Erythroblast (primary cell): ENCODE results near the gene CHD9NB.

Experiments
- GATA1 ChIP-seq: IDR thresholded peaks from 2 replicates; pipeline ENCODE4 v1.6.1; 2011; ENCODE audit warnings: low read depth, mild to moderate bottlenecking, control low read depth, low read length, moderate library complexity
- POLR2A ChIP-seq: IDR thresholded peaks from 2 replicates; pipeline ENCODE4 v1.6.1; 2011; ENCODE audit warnings: mild to moderate bottlenecking, low read length

DNA sequence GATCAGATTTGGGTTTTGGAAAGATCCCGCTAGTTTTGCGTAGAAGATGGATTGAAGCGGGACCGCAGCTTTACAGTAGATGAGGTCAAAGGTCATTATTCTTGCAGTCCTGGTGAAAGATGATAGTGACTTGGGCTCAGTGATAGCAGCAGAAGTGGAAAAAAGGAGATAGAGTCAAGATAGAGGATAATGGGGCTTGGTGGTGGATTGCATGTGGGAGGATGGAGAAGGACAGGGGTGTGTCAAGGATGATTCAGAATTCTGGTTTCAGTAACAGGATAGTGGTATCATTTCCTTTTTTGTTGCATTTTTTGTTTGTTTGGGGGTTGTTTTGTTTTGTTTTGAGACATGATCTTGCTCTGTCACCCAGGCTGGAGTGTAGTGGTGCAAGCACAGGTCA is 28.7 kb downstream of the CHD9NB start:
- TF ChIP-seq POLR2A (no peak), GATA1 (no peak)
